Endothelial cell of umbilical vein (primary cell): Measurements from ENCODE around the gene ZNF581. TPM values are rescaled to one million over a fixed set of nuclear protein-coding genes. Genes with fewer than 3 reads are reported as not detected.

Experiments
- BruUV-seq: library from RNA; stranded (reverse); fragments of 400-500 nt; replicated peaks from 2 replicates; lab custom pipeline; 2021; lab: Mats Ljungman, UMichigan
- CTCF ChIA-PET: fragments of 300-600, 350-600 bp; sonication (Branson Sonifier 250); formaldehyde crosslinking; loops from one replicate; lab custom pipeline; 2021; ENCODE audit warnings: antibody characterized with exemption, inconsistent platforms; lab: Charles Lee
- POLR2A ChIA-PET: fragments of 300-600, 350-600 bp; sonication (Branson Sonifier 250); formaldehyde crosslinking; loops from one replicate; lab custom pipeline; 2021; ENCODE audit warnings: antibody characterized with exemption, inconsistent platforms; lab: Charles Lee
- DNase-seq: peaks from one replicate; pipeline ENCODE4 v3.0.0-alpha.2; 2011; ENCODE audit warnings: low read depth, low spot score
- FAIRE-seq: peaks from 2 replicates; lab custom pipeline; 2011; peaks lifted over from hg19 to GRCh38; lab: Jason Lieb, UNC
- H2AFZ ChIP-seq: 2 replicates; pipeline ENCODE4 v1.6.0; 2012; ENCODE audit warnings: low read depth, low read length, control low read depth, inconsistent platforms
- H3K27ac ChIP-seq: 2 replicates; pipeline ENCODE4 v1.5.1; 2011; ENCODE audit warnings: low read depth, mild to moderate bottlenecking, control low read depth, low read length, moderate library complexity; ENCODE audit not compliant: insufficient read depth
- H3K27me3 ChIP-seq, 2 experiments: 2 replicates each; pipeline versions ENCODE4 v1.6.0 to v1.6.1; 2011; ENCODE audit warnings: low read length in 2 of 2, mixed read lengths in 1 of 2; ENCODE audit not compliant: control insufficient read depth in 2 of 2, insufficient read depth in 2 of 2
- H3K36me3 ChIP-seq, 2 experiments: 2 replicates in 1 of 2; 3 replicates in 1 of 2; pipeline ENCODE4 v1.5.1; 2011; ENCODE audit warnings: low read length in 2 of 2, mild to moderate bottlenecking in 1 of 2, moderate library complexity in 1 of 2; ENCODE audit not compliant: control insufficient read depth in 2 of 2, insufficient read depth in 2 of 2; ENCODE audit errors: extremely low read depth in 1 of 2
- H3K4me1 ChIP-seq: 3 replicates; pipeline ENCODE4 v1.5.1; 2011; ENCODE audit warnings: mild to moderate bottlenecking, low read length; ENCODE audit not compliant: control insufficient read depth, insufficient read depth; ENCODE audit errors: extremely low read depth
- H3K4me2 ChIP-seq: 2 replicates; pipeline ENCODE4 v1.6.1; 2011; ENCODE audit warnings: low read length, control low read depth, mixed read lengths; ENCODE audit not compliant: insufficient read depth
- H3K4me3 ChIP-seq, 3 experiments: fragments of 200-600 bp in 1 of 3; sonication (generic), shearing (Covaris generic) in 1 of 3; replicated peaks in 1 of 3; 2 replicates each; pipeline ENCODE4 v1.5.1; 2011 to 2016; ENCODE audit warnings: control low read depth in 3 of 3, low read length in 3 of 3, mild to moderate bottlenecking in 2 of 3, inconsistent platforms in 1 of 3, low read depth in 1 of 3, moderate library complexity in 1 of 3; ENCODE audit not compliant: insufficient read depth in 1 of 3
- H3K79me2 ChIP-seq: 2 replicates; pipeline ENCODE4 v1.6.0; 2012; ENCODE audit warnings: low read length, inconsistent platforms; ENCODE audit not compliant: control insufficient read depth, insufficient read depth
- H3K9ac ChIP-seq: replicated peaks from 2 replicates; pipeline ENCODE3; 2011; ENCODE audit warnings: low read length, control low read depth; ENCODE audit not compliant: insufficient read depth; ENCODE audit errors: extremely low read depth
- H3K9me1 ChIP-seq: replicated peaks from 3 replicates; pipeline ENCODE4 v1.6.0; 2011; ENCODE audit warnings: mild to moderate bottlenecking, low read length; ENCODE audit not compliant: control insufficient read depth, insufficient read depth; ENCODE audit errors: extremely low read depth
- H3K9me3 ChIP-seq: replicated peaks from 2 replicates; pipeline ENCODE4 v1.5.1; 2012; ENCODE audit warnings: low read length, inconsistent platforms; ENCODE audit not compliant: control insufficient read depth, insufficient read depth
- H4K20me1 ChIP-seq: replicated peaks from 2 replicates; pipeline ENCODE3; 2011; ENCODE audit warnings: mild to moderate bottlenecking, low read length; ENCODE audit not compliant: control insufficient read depth, insufficient read depth; ENCODE audit errors: extremely low read depth
- CTCF ChIP-seq, 2 donors: IDR thresholded peaks; 1 replicate in 1 of 2; 2 replicates in 1 of 2; pipeline ENCODE4 v1.5.1; 2011; ENCODE audit warnings: low read length in 2 of 2, mild to moderate bottlenecking in 2 of 2, moderate library complexity in 2 of 2, control low read depth in 1 of 2, inconsistent platforms in 1 of 2, low read depth in 1 of 2; ENCODE audit not compliant: insufficient read depth in 1 of 2; ENCODE audit errors: extremely low read depth in 1 of 2
- EZH2 ChIP-seq: IDR thresholded peaks from 2 replicates; pipeline ENCODE4 v1.6.1; 2012; ENCODE audit warnings: borderline replicate concordance, low read depth, mild to moderate bottlenecking, moderate library complexity, low read length, inconsistent platforms; ENCODE audit not compliant: severe bottlenecking
- FOS ChIP-seq: IDR thresholded peaks from 2 replicates; pipeline ENCODE4 v1.6.1; 2011; ENCODE audit warnings: mild to moderate bottlenecking, low read length, moderate library complexity, borderline replicate concordance; ENCODE audit not compliant: insufficient read depth
- GATA2 ChIP-seq: IDR thresholded peaks from 2 replicates; pipeline ENCODE4 v1.7.0; 2011; ENCODE audit warnings: low read depth, mild to moderate bottlenecking, moderate library complexity, mixed read lengths, low read length; ENCODE audit not compliant: insufficient read length, insufficient read depth
- JUN ChIP-seq: IDR thresholded peaks from 2 replicates; pipeline ENCODE4 v1.6.1; 2011; ENCODE audit warnings: borderline replicate concordance, low read depth; ENCODE audit not compliant: insufficient read length, insufficient read depth
- MAX ChIP-seq: IDR thresholded peaks from 2 replicates; pipeline ENCODE4 v1.6.1; 2011; ENCODE audit not compliant: insufficient read depth, insufficient read length
- MYC ChIP-seq: IDR thresholded peaks from one replicate; pipeline ENCODE4 v1.6.1; 2011; ENCODE audit warnings: mild to moderate bottlenecking, low read depth, low read length
- POLR2A ChIP-seq: IDR thresholded peaks from 2 replicates; pipeline ENCODE4 v1.6.1; 2012; ENCODE audit warnings: low read depth, mild to moderate bottlenecking, control low read depth, low read length
- POLR2AphosphoS5 ChIP-seq: IDR thresholded peaks from 2 replicates; pipeline ENCODE4 v1.6.1; 2012; ENCODE audit warnings: low read depth, mild to moderate bottlenecking, control low read depth, low read length, moderate library complexity; ENCODE audit not compliant: insufficient read depth
- dilution Hi-C: fragments of 300-500 bp; cut with MboI; formaldehyde crosslinking; loops from one replicate; pipeline ENCODE4 v1.15.0; 2019; ENCODE audit warnings: low sequenced_read_pairs; ENCODE audit not compliant: extremely low pct_ligation_motif_present
- intact Hi-C: fragments of 100-400 bp; cut with micrococcal nuclease; formaldehyde crosslinking; loops from one replicate; pipeline ENCODE4 v1.10.0; 2022
- polyA plus RNA-seq, 4 experiments: library from polyadenylated mRNA; depleted of rRNA in 3 of 4; stranded (reverse) in 3 of 4; unstranded in 1 of 4; fragments of >200 nt; gene quantifications; 2 replicates each; pipeline versions ENCODE4 v1.2.1 to v1.2.3, GENCODE V29; 2011 to 2012; ENCODE audit warnings: missing spikeins in 1 of 4
- total RNA-seq: library from RNA; stranded (reverse); gene quantifications from 2 replicates; pipeline ENCODE4 v1.2.3, GENCODE V29; 2021

The ZNF581 gene
- total and polyA plus RNA-seq, 2 donors (not counting 3 experiments of a cell fraction or from before 2014, with no cell fraction given): 31.4 to 32.3 TPM

GRCh38 chr19:55611983-55612645 lies 31.3 kb upstream of the ZNF581 start:
- FAIRE-seq (no peak), DNase-seq (no peak)
- no peak overlapping the region for H2AFZ ChIP-seq
- no peaks in the 10 kb centered on the region for H4K20me1 ChIP-seq
- H3K9me3 ChIP-seq: no peaks in the 10 kb centered on the region
- intact Hi-C loops: no loop called here
- no peak overlapping the region for H3K4me2 ChIP-seq
- dilution Hi-C loops: no loop called here
- no peaks in the 10 kb centered on the region for H3K4me1 ChIP-seq
- H3K27me3 ChIP-seq: no peaks in the 10 kb centered on the region
- H3K4me3 ChIP-seq: no peak overlapping the region
- TF ChIP-seq JUN (no peak), GATA2 (no peak), MAX (no peak), POLR2AphosphoS5 (no peak), EZH2 (no peak), POLR2A (no peak), FOS (no peak), CTCF (IDR thresholded peaks at IDR 0.05; ENCODE audit: extremely low read depth in 1 of 2, insufficient read depth in 1 of 2, low read depth in 1 of 2, low read length in 2 of 2) (no peak), MYC (no peak)
- peaks cover 21% of the 10 kb centered on the region for H3K79me2 ChIP-seq
- H3K9me1 ChIP-seq: no peaks in the 10 kb centered on the region
- H3K36me3 ChIP-seq: peaks cover 2 to 24% of the 10 kb centered on the region in 2 experiments
- POLR2A ChIA-PET: no interaction called here
- H3K9ac ChIP-seq: no peak overlapping the region
- CTCF ChIA-PET: interaction anchor here (1.3 kb wide), 1 partner anchor 20 kb away, joined by 4 read pairs; no protein-coding TSS in a partner anchor
- H3K27ac ChIP-seq: no peak overlapping the region
- BruUV-seq: no TSS peak
